H9 (cell line): ENCODE results near the gene PTK6. TPM values are rescaled to one million over a fixed set of nuclear protein-coding genes. Genes with fewer than 3 reads are reported as not detected.

Source experiments
- DNase-seq: peaks from one replicate; pipeline ENCODE4 v3.0.0-alpha.2; 2017
- H2AFZ ChIP-seq: one replicate; pipeline ENCODE4 v1.6.1; 2013; ENCODE audit warnings: mild to moderate bottlenecking, low read length, control low read depth, moderate library complexity
- H2AK5ac ChIP-seq: 2 replicates; pipeline ENCODE4 v1.6.1; 2013; ENCODE audit warnings: low read length, control low read depth, mixed read lengths; ENCODE audit not compliant: insufficient read length
- H2BK120ac ChIP-seq: one replicate; pipeline ENCODE4 v1.6.1; 2013; ENCODE audit warnings: low read depth, mild to moderate bottlenecking, low read length, control low read depth, inconsistent platforms; ENCODE audit not compliant: poor library complexity, severe bottlenecking
- H2BK12ac ChIP-seq: 2 replicates; pipeline ENCODE4 v1.6.1; 2013; ENCODE audit warnings: low read length, control low read depth, mixed read lengths, low read depth; ENCODE audit not compliant: insufficient read length
- H2BK15ac ChIP-seq: 2 replicates; pipeline ENCODE4 v1.6.1; 2013; ENCODE audit warnings: low read depth, low read length, control low read depth
- H2BK20ac ChIP-seq: one replicate; pipeline ENCODE4 v1.6.1; 2013; ENCODE audit warnings: low read depth, mild to moderate bottlenecking, low read length, control low read depth, inconsistent platforms; ENCODE audit not compliant: poor library complexity, severe bottlenecking
- H2BK5ac ChIP-seq: 2 replicates; pipeline ENCODE4 v1.6.1; 2013; ENCODE audit warnings: low read length, control low read depth, mixed read lengths; ENCODE audit not compliant: insufficient read length
- H3K14ac ChIP-seq: 2 replicates; pipeline ENCODE4 v1.6.1; 2013; ENCODE audit warnings: low read length, control low read depth; ENCODE audit not compliant: insufficient read depth
- H3K18ac ChIP-seq: 2 replicates; pipeline ENCODE4 v1.6.1; 2013; ENCODE audit warnings: low read depth, mild to moderate bottlenecking, mixed read lengths, low read length, control low read depth; ENCODE audit not compliant: insufficient read length
- H3K23ac ChIP-seq: 2 replicates; pipeline ENCODE4 v1.6.1; 2013; ENCODE audit warnings: low read length, control low read depth, mixed read lengths, low read depth; ENCODE audit not compliant: insufficient read length
- H3K23me2 ChIP-seq: 2 replicates; pipeline ENCODE4 v1.6.1; 2013; ENCODE audit warnings: low read depth, mild to moderate bottlenecking, mixed read lengths, low read length, control low read depth; ENCODE audit not compliant: insufficient read length, poor library complexity, severe bottlenecking
- H3K27ac ChIP-seq: 2 replicates; pipeline ENCODE4 v1.5.1; 2013; ENCODE audit warnings: low read length, control low read depth, mixed read lengths, low read depth; ENCODE audit not compliant: insufficient read length
- H3K27me3 ChIP-seq: 2 replicates; pipeline ENCODE4 v1.6.1; 2013; ENCODE audit warnings: low read length, control low read depth, inconsistent platforms; ENCODE audit not compliant: insufficient read depth
- H3K4ac ChIP-seq: 2 replicates; pipeline ENCODE4 v1.6.1; 2013; ENCODE audit warnings: low read depth, mild to moderate bottlenecking, control low read depth, inconsistent platforms, low read length, moderate library complexity
- H3K4me1 ChIP-seq: 2 replicates; pipeline ENCODE4 v1.6.1; 2013; ENCODE audit warnings: low read length, control low read depth, inconsistent platforms; ENCODE audit not compliant: insufficient read depth
- H3K4me2 ChIP-seq: 2 replicates; pipeline ENCODE4 v1.6.1; 2013; ENCODE audit warnings: low read length, control low read depth, mixed read lengths; ENCODE audit not compliant: insufficient read length, insufficient read depth
- H3K56ac ChIP-seq: 2 replicates; pipeline ENCODE4 v1.6.1; 2013; ENCODE audit warnings: low read depth, mild to moderate bottlenecking, mixed read lengths, low read length, control low read depth; ENCODE audit not compliant: insufficient read length
- H3K79me1 ChIP-seq: 2 replicates; pipeline ENCODE4 v1.6.1; 2013; ENCODE audit warnings: low read depth, mild to moderate bottlenecking, moderate library complexity, low read length, control low read depth, inconsistent platforms; ENCODE audit not compliant: insufficient read depth, poor library complexity, severe bottlenecking
- H3K79me2 ChIP-seq: 2 replicates; pipeline ENCODE4 v1.6.1; 2013; ENCODE audit warnings: low read length, control low read depth, inconsistent platforms; ENCODE audit not compliant: insufficient read depth
- H3K9ac ChIP-seq: 2 replicates; pipeline ENCODE4 v1.6.1; 2013; ENCODE audit warnings: low read length, control low read depth, mixed read lengths; ENCODE audit not compliant: insufficient read length; ENCODE audit errors: extremely low read depth
- H3K9me3 ChIP-seq: one replicate; pipeline ENCODE4 v1.6.1; 2013; ENCODE audit warnings: low read depth, low read length, inconsistent platforms; ENCODE audit not compliant: control insufficient read depth
- H3T11ph ChIP-seq: one replicate; pipeline ENCODE4 v1.6.1; 2013; ENCODE audit warnings: mild to moderate bottlenecking, low read length, control low read depth, inconsistent platforms
- H4K20me1 ChIP-seq: one replicate; pipeline ENCODE4 v1.6.1; 2013; ENCODE audit not compliant: control insufficient read depth, insufficient read length, insufficient read depth
- H4K5ac ChIP-seq: 2 replicates; pipeline ENCODE4 v1.6.1; 2013; ENCODE audit warnings: low read depth, mild to moderate bottlenecking, mixed read lengths, low read length, control low read depth; ENCODE audit not compliant: insufficient read length
- H4K8ac ChIP-seq: replicated peaks from 2 replicates; pipeline ENCODE4 v1.6.1; 2013; ENCODE audit warnings: low read length, control low read depth, mixed read lengths, low read depth; ENCODE audit not compliant: insufficient read length
- H4K91ac ChIP-seq: 2 replicates; pipeline ENCODE4 v1.6.1; 2013; ENCODE audit warnings: low read depth, mild to moderate bottlenecking, moderate library complexity, mixed read lengths, low read length, control low read depth; ENCODE audit not compliant: insufficient read length
- H3K27ac Mint-ChIP-seq, 3 experiments: 2 replicates in 2 of 3; 3 replicates in 1 of 3; pipeline ENCODE4 v1.8.0; 2020 to 2021; ENCODE audit warnings: mixed read lengths in 3 of 3, mild to moderate bottlenecking in 1 of 3, moderate library complexity in 1 of 3
- H3K27me3 Mint-ChIP-seq: 2 replicates; pipeline ENCODE4 v1.8.0; 2021; ENCODE audit warnings: low read depth, mild to moderate bottlenecking, moderate library complexity, mixed read lengths
- H3K36me3 Mint-ChIP-seq, 3 experiments: 2 replicates in 2 of 3; 3 replicates in 1 of 3; pipeline ENCODE4 v1.8.0; 2020 to 2021; ENCODE audit warnings: low read depth in 3 of 3, mixed read lengths in 3 of 3; ENCODE audit not compliant: insufficient read depth in 1 of 3
- H3K4me1 Mint-ChIP-seq, 2 experiments: 2 replicates each; pipeline ENCODE4 v1.8.0; 2020; ENCODE audit warnings: mixed read lengths in 2 of 2
- H3K4me3 Mint-ChIP-seq, 2 experiments: 2 replicates in 1 of 2; 3 replicates in 1 of 2; pipeline ENCODE4 v1.8.0; 2020 to 2021; ENCODE audit warnings: mild to moderate bottlenecking in 2 of 2, mixed read lengths in 2 of 2, moderate library complexity in 1 of 2
- H3K9me3 Mint-ChIP-seq, 2 experiments: 2 replicates in 1 of 2; 3 replicates in 1 of 2; pipeline ENCODE4 v1.8.0; 2020; ENCODE audit warnings: mild to moderate bottlenecking in 2 of 2, mixed read lengths in 2 of 2, moderate library complexity in 1 of 2
- CTCF ChIP-seq: fragments of 200-600 bp; sonication (generic); conservative IDR thresholded peaks from 3 replicates; pipeline ENCODE4 v1.8.0; 2021; ENCODE audit warnings: antibody characterized with exemption, mild to moderate bottlenecking
- WGBS: extraction: QIAGEN DNeasy Blood & Tissue Kit; methylation state at CpG from one replicate; pipeline ENCODE4 v1.1.7; 2013; ENCODE audit warnings: missing lambda C conversion rate, low lambda C conversion rate, mixed read lengths; ENCODE audit not compliant: insufficient read length; ENCODE audit errors: extremely low coverage; 5-methylcytosine and 5-hydroxymethylcytosine counted together
- total RNA-seq: library from RNA; stranded (reverse); gene quantifications from 2 replicates; pipeline ENCODE4 v1.2.1, GENCODE V29; 2021

PTK6 gene
- total RNA-seq, 1 experiment from 2014 or later = 0.46 TPM

- DNase-seq = no peak
- Histone ChIP-seq H2BK20ac (no peak overlapping the region), H2BK120ac (no peak overlapping the region), H3K56ac (no peak overlapping the region), H3K4me1 (no peaks in the 10 kb centered on the region), H3T11ph (no peak overlapping the region), H3K79me2 (no peaks in the 10 kb centered on the region), H3K14ac (no peak overlapping the region), H3K4ac (no peak overlapping the region), H3K27me3 (no peaks in the 10 kb centered on the region; the same call in 1 of the 2 replicates), H3K18ac (no peak overlapping the region), H2AFZ (no peak overlapping the region), H4K91ac (no peak overlapping the region), H3K27ac (no peak overlapping the region), H2AK5ac (no peak overlapping the region), H3K79me1 (no peaks in the 10 kb centered on the region), H2BK15ac (no peak overlapping the region), H4K8ac (no peak overlapping the region), H4K5ac (no peak overlapping the region), H3K9ac (no peak overlapping the region), H2BK12ac (no peak overlapping the region), H3K23me2 (no peaks in the 10 kb centered on the region), H3K4me2 (no peak overlapping the region), H2BK5ac (no peak overlapping the region), H3K9me3 (no peaks in the 10 kb centered on the region), H4K20me1 (no peaks in the 10 kb centered on the region), H3K23ac (no peak overlapping the region)
- TF ChIP-seq CTCF = no peak
- no peak overlapping the region; a peak in 1 of 5 replicates for H3K4me3 Mint-ChIP-seq
- no peak overlapping the region for H3K27ac Mint-ChIP-seq
- WGBS = 100% methylated on average over 1 of the region's 4 CpGs
- H3K27me3 Mint-ChIP-seq = peaks cover 49% of the 10 kb centered on the region
- H3K9me3 Mint-ChIP-seq = peaks cover 2 to 11% of the 10 kb centered on the region in 2 experiments; a peak in 3 of 5 replicates
- H3K4me1 Mint-ChIP-seq = peaks cover 2 to 8% of the 10 kb centered on the region in 2 experiments; a peak in 3 of 4 replicates
- peaks cover 15 to 24% (median 15%) of the 10 kb centered on the region in 3 experiments; a peak in 6 of 7 replicates for H3K36me3 Mint-ChIP-seq
These were observed 45.4 kb downstream of the PTK6 start for GRCh38 chr20:63491635-63492230.
